LNCAP (cell line): ENCODE measurements around the gene TUBGCP4.

Experiments
- TF ChIP-seq, protein P1 (sequence below): fragments of 450-650 bp; IDR thresholded peaks from 2 replicates; pipeline ENCODE4 v1.5.1; 2017; ENCODE audit warnings: mild to moderate bottlenecking

TUBGCP4 gene

DNA sequence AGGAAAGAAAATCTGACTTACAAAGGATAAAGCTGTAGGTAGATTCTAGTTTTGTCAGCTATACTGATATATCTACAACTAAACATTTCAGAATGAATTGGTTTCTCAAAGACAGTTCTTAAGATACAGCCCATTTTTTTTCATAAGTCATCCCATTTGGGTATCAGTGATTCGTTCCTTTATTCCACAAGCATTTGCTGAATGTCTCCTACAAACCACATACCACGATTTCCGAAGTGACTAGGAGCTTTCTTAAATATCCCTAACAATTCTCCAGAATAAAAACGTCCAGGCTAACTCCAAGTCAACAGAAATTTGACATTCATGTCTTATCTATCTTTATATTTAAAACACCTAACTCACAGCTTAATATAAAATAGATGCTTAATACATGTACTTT lies 62.3 kb downstream of the TUBGCP4 start:
- TF ChIP-seq, protein P1, sequence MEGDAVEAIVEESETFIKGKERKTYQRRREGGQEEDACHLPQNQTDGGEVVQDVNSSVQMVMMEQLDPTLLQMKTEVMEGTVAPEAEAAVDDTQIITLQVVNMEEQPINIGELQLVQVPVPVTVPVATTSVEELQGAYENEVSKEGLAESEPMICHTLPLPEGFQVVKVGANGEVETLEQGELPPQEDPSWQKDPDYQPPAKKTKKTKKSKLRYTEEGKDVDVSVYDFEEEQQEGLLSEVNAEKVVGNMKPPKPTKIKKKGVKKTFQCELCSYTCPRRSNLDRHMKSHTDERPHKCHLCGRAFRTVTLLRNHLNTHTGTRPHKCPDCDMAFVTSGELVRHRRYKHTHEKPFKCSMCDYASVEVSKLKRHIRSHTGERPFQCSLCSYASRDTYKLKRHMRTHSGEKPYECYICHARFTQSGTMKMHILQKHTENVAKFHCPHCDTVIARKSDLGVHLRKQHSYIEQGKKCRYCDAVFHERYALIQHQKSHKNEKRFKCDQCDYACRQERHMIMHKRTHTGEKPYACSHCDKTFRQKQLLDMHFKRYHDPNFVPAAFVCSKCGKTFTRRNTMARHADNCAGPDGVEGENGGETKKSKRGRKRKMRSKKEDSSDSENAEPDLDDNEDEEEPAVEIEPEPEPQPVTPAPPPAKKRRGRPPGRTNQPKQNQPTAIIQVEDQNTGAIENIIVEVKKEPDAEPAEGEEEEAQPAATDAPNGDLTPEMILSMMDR, result no peak

DNA sequence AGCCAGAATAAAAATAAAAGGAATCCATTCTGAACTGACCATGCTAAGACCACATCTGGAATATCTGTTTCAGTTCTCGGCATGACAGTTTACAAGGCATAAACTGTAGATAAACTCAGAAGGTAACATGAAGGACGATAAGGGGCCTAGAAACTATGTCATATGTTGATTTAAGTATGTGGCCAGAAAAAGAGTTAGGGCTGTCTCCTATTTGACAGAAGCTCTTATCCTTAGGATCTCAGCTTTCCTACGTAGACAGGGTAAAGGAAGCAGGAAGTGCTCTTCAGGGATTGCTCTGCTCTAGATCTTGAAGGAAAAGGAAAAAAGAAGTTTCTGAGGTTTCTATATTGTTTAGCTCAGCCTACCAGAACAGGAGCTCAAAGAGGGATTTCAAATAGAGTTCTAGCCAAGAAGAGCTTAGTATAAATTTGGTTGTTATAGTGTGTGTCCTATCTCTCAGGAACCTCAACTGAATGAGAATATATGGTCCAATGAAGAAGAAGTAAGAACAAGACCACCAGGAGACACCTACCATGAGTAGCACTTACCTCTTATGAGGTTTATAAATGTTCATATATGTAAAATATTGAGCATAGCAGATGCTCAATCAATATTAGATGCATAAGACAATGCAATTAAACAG lies 62.9 kb downstream of the TUBGCP4 start:
- TF ChIP-seq, protein P1, result no peak

DNA sequence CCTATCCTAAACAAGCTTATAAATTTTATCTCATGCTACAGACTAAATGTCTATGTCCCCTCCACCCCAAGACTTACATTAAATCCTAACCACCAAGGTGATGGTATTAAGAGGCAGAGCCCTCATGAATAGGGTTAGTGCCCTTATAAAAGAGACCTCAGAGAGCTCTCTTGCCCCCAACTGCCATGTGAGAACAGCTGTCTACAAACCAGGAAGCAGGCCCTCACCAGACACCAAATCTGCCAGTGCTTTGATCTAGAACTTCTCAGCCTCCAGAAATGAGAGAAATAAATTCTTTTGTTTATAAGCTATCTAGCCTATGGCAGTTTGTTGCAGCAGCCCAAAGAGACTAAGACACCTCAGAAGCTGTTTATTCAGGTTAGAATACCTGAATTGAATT lies 63.5 kb downstream of the TUBGCP4 start:
- TF ChIP-seq, protein P1, result no peak

DNA sequence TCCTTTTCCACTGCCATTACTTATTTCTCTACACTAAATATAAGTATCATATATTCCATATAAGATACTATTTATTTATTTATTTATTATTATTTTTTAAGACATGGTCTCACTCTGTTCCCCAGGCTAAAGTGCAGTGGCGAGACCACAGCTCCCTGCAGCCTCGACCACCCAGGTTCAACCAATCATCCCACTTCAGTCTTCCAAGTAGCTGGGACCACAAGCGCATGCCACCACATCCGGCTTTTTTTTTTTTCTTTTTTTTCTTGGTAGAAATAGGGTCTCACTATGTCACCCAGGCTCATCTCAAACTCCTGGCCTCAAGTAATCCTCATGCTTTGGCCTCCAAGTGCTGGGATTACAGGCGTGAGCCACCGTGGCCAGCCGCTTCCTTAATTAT lies 65.5 kb downstream of the TUBGCP4 start:
- TF ChIP-seq, protein P1, result no peak

DNA sequence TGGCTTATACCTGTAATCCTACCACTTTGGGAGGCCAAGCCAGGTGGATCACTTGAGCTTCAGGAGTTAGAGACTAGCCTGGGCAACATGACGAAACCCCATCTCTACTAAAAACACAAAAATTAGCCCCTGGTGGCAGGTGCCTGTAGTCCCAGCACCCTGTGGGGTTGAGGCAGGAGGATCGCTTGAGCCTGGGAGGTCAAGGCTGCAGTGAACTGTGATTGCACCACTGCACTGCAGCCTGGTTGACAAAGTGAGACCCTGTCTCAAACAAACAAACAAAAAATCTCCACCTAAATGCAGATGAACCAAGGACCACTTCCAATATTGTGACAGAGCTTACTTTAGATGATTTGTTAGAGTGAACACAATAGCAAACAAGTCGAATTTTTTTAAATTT lies 68.4 kb downstream of the TUBGCP4 start:
- TF ChIP-seq, protein P1, result no peak

DNA sequence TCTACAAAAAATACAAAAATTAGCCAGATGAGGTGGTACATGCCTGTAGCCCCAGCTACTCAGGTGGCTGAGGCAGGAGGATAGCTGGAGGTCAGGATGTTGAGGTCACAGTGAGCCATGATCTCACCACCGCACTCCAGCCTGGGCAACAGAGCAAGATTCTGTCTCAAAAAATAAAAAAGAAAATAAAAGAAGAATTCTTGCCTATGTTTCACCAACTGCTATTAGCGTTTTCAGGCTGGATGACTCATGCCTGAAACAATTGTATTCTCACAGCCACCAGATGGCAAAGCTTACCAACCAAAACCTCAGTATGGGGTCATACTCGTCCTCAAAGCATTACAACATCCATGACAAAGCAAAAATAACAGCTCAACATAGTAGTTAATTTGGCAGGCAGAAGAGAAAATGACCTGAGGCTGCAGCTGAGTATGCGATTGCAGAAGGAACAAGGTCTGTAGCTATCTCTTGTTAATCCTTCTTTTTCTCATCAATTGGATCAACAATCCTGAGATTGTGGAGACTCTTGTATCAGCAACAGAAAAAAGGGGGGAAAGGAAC lies 69.9 kb downstream of the TUBGCP4 start:
- TF ChIP-seq, protein P1, result no peak

DNA sequence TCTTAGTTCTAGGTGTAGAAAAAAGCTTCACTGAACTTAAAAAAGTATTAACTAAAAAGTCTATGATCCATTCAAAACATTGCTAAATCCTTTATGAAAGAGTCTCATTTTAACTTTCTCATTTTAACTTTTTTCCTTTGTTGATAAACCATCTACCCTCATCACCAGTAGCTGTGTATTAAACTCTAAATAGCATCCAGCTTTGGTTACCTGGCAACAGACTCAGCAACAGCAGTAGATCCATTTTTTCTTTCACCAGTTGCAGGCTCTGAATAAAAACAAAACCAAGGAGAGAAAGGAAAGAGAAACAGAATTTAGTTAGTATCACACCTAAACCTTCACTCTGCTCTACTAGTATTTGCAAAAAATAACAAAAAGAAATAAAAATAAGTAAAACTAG lies 70.4 kb downstream of the TUBGCP4 start:
- TF ChIP-seq, protein P1, result no peak

DNA sequence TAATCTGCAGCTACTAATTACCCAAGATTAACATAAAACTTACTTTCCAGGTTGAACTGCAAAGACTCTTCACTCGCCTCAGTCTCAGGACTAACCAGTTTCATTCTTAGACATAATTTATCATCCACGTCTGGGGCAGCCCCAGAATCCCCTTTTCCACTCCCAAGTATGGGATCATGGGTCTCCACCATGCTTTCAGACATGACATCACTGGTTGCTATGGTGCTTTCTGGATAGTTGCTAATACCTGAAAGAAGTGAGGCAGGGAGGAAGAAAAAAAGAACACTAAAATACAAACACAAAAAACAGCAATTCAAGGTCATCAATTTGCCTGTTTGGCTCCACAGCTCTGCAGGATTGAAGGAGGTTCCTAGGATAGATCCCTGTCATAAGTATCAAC lies 75.4 kb downstream of the TUBGCP4 start:
- TF ChIP-seq, protein P1, result no peak
